Tibial nerve (tissue), 4 donors: Measurements from ENCODE around the gene ZNF175. TPM values are rescaled to one million over a fixed set of nuclear protein-coding genes. Genes with fewer than 3 reads are reported as not detected.

ENCODE experiments used
- DNase-seq, 2 donors: peaks; one replicate each; pipeline ENCODE4 v3.0.0-alpha.2; 2019; ENCODE audit warnings: low spot score in 2 of 2
- H3K27ac ChIP-seq, 4 donors: fragments of 200-600 bp; sonication (generic) in 3 of 4; one replicate each; pipeline ENCODE4 v1.5.1; 2017 to 2019; ENCODE audit warnings: mild to moderate bottlenecking in 1 of 4
- H3K27me3 ChIP-seq, 2 donors: fragments of 200-600 bp; sonication (generic) in 1 of 2; one replicate each; pipeline versions ENCODE4 v1.5.1 to v1.6.0; 2017 to 2019
- H3K36me3 ChIP-seq, 3 donors: fragments of 200-600 bp; sonication (generic); one replicate each; pipeline ENCODE4 v1.5.1; 2018 to 2019
- H3K4me1 ChIP-seq, 4 donors: fragments of 200-600 bp; sonication (generic) in 3 of 4; one replicate each; pipeline ENCODE4 v1.5.1; 2017 to 2019
- H3K4me3 ChIP-seq, 4 donors: fragments of 200-600 bp; sonication (generic) in 3 of 4; one replicate each; pipeline ENCODE4 v1.5.1; 2017 to 2019; ENCODE audit warnings: mild to moderate bottlenecking in 1 of 4, moderate library complexity in 1 of 4
- H3K9me3 ChIP-seq, 4 donors: fragments of 200-600 bp; sonication (generic) in 3 of 4; one replicate each; pipeline ENCODE4 v1.5.1; 2017 to 2019
- EP300 ChIP-seq, 2 donors: sonication (generic); formaldehyde crosslinking; IDR thresholded peaks; one replicate each; pipeline ENCODE4 v1.6.1; 2017; ENCODE audit warnings: antibody characterized with exemption in 2 of 2, mild to moderate bottlenecking in 1 of 2
- POLR2A ChIP-seq, 2 donors: fragments of 450-650 bp; IDR thresholded peaks; one replicate each; pipeline ENCODE4 v1.6.1; 2017; ENCODE audit warnings: antibody characterized with exemption in 2 of 2, mild to moderate bottlenecking in 2 of 2, moderate library complexity in 2 of 2
- WGBS, 2 donors: methylation state at CpG; one replicate each; pipeline ENCODE4 v1.1.5; 2018; 5-methylcytosine and 5-hydroxymethylcytosine counted together
- total RNA-seq, 4 donors: library from RNA; depleted of rRNA; stranded (reverse); fragments of >200 nt; gene quantifications; one replicate each; pipeline ENCODE4 v1.1.0, GENCODE V29; 2016
- TF ChIP-seq, protein P1 (sequence below), 5 experiments: fragments of 200-600 bp in 3 of 5; fragments of 450-650 bp in 2 of 5; sonication (generic) in 3 of 5; IDR thresholded peaks; one replicate each; pipeline ENCODE4 v1.5.1; 2016 to 2019; ENCODE audit warnings: antibody characterized with exemption in 5 of 5, mild to moderate bottlenecking in 3 of 5, moderate library complexity in 2 of 5

ZNF175 gene
- 1 to 10 TPM; 4.3 to 8.5 (median 7.3) TPM for total RNA-seq

DNA sequence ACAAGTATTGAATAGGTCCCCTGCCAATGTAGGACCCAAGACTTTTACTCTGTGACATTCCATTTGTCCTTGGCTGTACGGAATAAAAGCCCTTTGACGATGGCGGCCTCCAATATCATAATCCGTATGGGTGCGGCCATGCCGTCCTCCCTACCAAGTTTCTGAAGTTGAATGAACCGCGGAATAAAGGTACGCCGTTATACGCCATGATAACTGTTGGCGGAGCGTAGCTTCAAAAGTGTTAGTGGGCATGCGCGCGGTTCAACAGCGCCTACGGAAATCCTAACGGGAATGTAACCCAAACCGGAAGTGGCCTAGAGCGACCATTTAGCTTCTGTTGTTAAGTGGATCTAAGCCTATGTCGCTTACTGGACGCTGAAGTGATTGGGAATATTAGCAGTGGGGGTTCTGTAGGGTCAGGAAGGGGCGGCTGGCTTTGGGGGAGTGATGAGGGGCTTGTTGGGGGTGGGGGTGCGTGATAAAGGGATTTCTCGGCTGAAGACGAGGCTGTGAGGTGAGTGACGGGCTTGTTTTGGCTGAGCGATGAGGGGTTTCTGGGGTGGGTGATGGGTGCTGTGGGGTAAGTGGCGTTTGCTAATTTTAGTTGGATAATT is at the start of gene ZNF175:
ZNF175 (plus strand) TSS at position 322 of the 614 bp plus-strand sequence. CDS start 2,047 bp downstream, outside the sequence.
- DNase-seq = peak; percentile 81 to 94
- peaks cover 0 to 24% (median 0%) of the 10 kb centered on the region in 3 donors for H3K36me3 ChIP-seq
- 0% methylated on average over 29 to 30 of the region's 30 CpGs for WGBS, 2 donors
- H3K27me3 ChIP-seq = peaks cover 0 to 12% of the 10 kb centered on the region in 2 donors
- peak within 1 kb of the TSS; percentile 39 to 73 (median 62) for H3K4me3 ChIP-seq
- H3K4me1 ChIP-seq = peaks cover 0 to 23% (median 9%) of the 10 kb centered on the region in 4 donors
- H3K9me3 ChIP-seq = no peaks in the 10 kb centered on the region
- peak; percentile 82 to 87 for TF ChIP-seq EP300 (IDR thresholded peaks at IDR 0.05)
- TF ChIP-seq, protein P1, sequence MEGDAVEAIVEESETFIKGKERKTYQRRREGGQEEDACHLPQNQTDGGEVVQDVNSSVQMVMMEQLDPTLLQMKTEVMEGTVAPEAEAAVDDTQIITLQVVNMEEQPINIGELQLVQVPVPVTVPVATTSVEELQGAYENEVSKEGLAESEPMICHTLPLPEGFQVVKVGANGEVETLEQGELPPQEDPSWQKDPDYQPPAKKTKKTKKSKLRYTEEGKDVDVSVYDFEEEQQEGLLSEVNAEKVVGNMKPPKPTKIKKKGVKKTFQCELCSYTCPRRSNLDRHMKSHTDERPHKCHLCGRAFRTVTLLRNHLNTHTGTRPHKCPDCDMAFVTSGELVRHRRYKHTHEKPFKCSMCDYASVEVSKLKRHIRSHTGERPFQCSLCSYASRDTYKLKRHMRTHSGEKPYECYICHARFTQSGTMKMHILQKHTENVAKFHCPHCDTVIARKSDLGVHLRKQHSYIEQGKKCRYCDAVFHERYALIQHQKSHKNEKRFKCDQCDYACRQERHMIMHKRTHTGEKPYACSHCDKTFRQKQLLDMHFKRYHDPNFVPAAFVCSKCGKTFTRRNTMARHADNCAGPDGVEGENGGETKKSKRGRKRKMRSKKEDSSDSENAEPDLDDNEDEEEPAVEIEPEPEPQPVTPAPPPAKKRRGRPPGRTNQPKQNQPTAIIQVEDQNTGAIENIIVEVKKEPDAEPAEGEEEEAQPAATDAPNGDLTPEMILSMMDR (IDR thresholded peaks at IDR 0.05) = no peak
- H3K27ac ChIP-seq = peak within 1 kb of the TSS in 3 of 4 donors; percentile 48 to 83 (median 80)

DNA sequence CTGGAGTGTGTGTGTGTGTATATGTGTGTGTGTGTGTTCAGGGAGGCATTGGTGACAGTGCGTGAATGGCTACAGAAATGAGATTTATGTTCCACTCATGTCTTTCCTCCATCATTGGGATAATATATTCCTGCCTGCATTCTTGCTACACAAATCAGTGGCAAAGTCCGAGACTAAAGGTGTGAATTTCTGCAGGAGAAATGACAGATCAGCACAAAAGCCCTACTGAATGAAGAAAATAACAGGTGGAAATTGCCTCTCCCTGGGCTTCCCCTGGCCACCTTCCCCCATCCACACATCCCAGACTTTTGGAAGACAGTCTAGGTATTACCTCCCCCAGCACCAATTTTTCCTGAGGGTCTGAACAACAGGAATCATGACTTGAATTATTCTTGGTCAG is 49.7 kb upstream of the ZNF175 start:
- peaks cover 0 to 7% (median 0%) of the 10 kb centered on the region in 4 donors for H3K9me3 ChIP-seq
- TF ChIP-seq POLR2A (IDR thresholded peaks at IDR 0.05) (no peak), EP300 (IDR thresholded peaks at IDR 0.05) (no peak)
- TF ChIP-seq, protein P1 (IDR thresholded peaks at IDR 0.05) = no peak
- H3K4me1 ChIP-seq = no peaks in the 10 kb centered on the region
- H3K36me3 ChIP-seq = no peaks in the 10 kb centered on the region
- H3K27me3 ChIP-seq = no peaks in the 10 kb centered on the region
- 77 to 79% methylated on average over 2 of the region's 2 CpGs for WGBS, 2 donors
- H3K27ac ChIP-seq = no peak overlapping the region
- no peak overlapping the region for H3K4me3 ChIP-seq
- DNase-seq = no peak

DNA sequence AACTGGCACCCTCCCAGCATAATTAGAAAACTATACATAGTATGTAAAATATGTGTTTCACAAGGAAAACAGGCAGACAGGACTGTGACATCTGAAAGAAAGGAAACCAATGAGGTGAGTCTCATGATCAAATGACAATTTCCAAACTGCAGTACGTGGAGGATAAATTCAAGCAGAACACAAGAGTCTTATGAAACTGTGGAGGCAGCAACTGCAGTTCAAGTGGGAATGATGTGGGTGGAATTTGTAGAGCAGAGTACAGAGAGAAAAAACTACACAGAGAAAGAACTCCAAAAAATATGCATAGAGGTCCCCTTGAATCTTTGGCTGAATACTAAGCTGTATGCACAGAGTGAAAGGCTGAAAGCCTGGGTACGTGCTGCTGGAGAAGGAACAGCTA is 49.3 kb upstream of the ZNF175 start:
- no peak for DNase-seq
- TF ChIP-seq, protein P1 (IDR thresholded peaks at IDR 0.05) = no peak
- TF ChIP-seq POLR2A (IDR thresholded peaks at IDR 0.05) (no peak), EP300 (IDR thresholded peaks at IDR 0.05) (no peak)
- no peaks in the 10 kb centered on the region for H3K36me3 ChIP-seq
- no peaks in the 10 kb centered on the region for H3K4me1 ChIP-seq
- no peak overlapping the region for H3K27ac ChIP-seq
- H3K9me3 ChIP-seq = peaks cover 0 to 7% (median 0%) of the 10 kb centered on the region in 4 donors
- no peaks in the 10 kb centered on the region for H3K27me3 ChIP-seq
- 42 to 48% methylated on average over 2 of the region's 2 CpGs for WGBS, 2 donors
- no peak overlapping the region for H3K4me3 ChIP-seq

DNA sequence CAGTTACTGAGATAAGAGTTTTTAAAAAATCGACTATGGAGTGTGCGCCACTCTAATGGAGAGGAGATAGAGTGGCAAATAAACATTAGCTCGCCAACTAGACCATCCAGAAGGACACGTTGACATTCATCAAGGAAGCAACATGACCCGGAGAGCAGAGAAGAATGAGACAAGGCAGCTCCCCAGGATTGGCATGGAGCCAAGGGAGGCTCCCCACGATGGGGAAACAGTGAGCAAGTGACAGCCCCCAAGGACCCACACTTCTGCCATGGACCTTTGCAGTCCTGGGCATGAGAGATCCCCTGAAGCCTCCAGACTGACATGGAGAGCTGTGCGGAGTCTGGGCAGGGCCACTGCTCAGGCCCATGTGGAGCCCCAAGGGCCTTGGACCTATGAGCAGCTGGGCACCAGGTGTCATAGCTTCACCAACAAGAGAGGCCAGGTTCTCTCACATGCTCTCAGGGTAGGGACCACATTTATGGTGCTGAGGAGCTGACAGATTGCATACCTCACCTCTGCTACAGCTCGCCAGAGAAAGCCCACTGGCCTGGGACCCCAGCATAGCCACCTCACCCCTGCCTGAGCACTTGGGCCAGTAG is 46.3 kb upstream of the ZNF175 start:
- no peak overlapping the region for H3K4me3 ChIP-seq
- DNase-seq = no peak
- WGBS, 2 donors = 80 to 81% methylated on average over 8 of the region's 8 CpGs
- TF ChIP-seq, protein P1 (IDR thresholded peaks at IDR 0.05) = no peak
- no peak for TF ChIP-seq POLR2A (IDR thresholded peaks at IDR 0.05)
- TF ChIP-seq EP300 (IDR thresholded peaks at IDR 0.05) = no peak
- H3K9me3 ChIP-seq = no peaks in the 10 kb centered on the region
- H3K27ac ChIP-seq = no peak overlapping the region
- no peaks in the 10 kb centered on the region for H3K4me1 ChIP-seq
- H3K27me3 ChIP-seq = no peaks in the 10 kb centered on the region
- no peaks in the 10 kb centered on the region for H3K36me3 ChIP-seq

DNA sequence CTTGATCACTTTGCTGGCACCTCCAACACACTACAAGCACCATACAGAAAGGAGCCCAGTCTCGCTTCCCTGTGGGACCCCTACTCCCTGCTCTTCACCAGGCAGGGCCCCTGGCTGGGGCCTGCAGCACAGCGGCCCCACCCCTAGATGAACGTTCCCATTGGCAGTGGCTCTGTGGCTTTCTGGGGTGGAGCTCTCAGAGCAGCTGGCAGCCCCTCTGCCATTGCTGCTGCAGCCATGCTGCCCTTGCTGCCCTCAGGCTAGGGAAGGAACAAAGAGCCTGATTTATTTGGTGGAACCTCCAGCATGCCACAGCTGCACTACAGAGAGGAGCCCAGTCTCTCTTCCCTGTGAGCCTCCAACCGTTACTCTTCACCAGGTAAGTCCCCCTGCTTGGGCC is 45.4 kb upstream of the ZNF175 start:
- DNase-seq = no peak
- Histone ChIP-seq H3K27ac (no peak overlapping the region), H3K4me1 (no peaks in the 10 kb centered on the region), H3K36me3 (no peaks in the 10 kb centered on the region), H3K4me3 (no peak overlapping the region), H3K9me3 (no peaks in the 10 kb centered on the region), H3K27me3 (no peaks in the 10 kb centered on the region)
- WGBS, 2 donors = 45 to 46% methylated on average over 4 of the region's 4 CpGs
- TF ChIP-seq, protein P1 (IDR thresholded peaks at IDR 0.05) = no peak
- TF ChIP-seq EP300 (IDR thresholded peaks at IDR 0.05) (no peak), POLR2A (IDR thresholded peaks at IDR 0.05) (no peak)
